SK-N-SH (cell line): Measurements from ENCODE around the gene FDXACB1.

Experiments
- CTCF ChIP-seq: fragments of 200-600 bp; sonication (generic); IDR thresholded peaks from 2 replicates; pipeline ENCODE4 v1.6.1; 2017; ENCODE audit warnings: antibody characterized with exemption, mild to moderate bottlenecking, moderate library complexity
- JUND ChIP-seq: IDR thresholded peaks from 2 replicates; pipeline ENCODE4 v1.4.0; 2012
- MAX ChIP-seq: IDR thresholded peaks from 2 replicates; pipeline ENCODE4 v1.4.0; 2012; ENCODE audit warnings: low read depth
- PBX3 ChIP-seq: IDR thresholded peaks from 2 replicates; pipeline ENCODE4; 2012
- POLR2AphosphoS5 ChIP-seq: IDR thresholded peaks from 2 replicates; pipeline ENCODE4 v1.6.1; 2012; ENCODE audit warnings: low read depth, low read length
- REST ChIP-seq: IDR thresholded peaks from 2 replicates; pipeline ENCODE4 v1.6.1; 2012; ENCODE audit warnings: mild to moderate bottlenecking, low read depth, low read length, moderate library complexity
- SMC3 ChIP-seq: IDR thresholded peaks from 2 replicates; pipeline ENCODE4 v1.6.1; 2012; ENCODE audit warnings: low read depth, low read length, improper control_type of control experiment
- TAF1 ChIP-seq: IDR thresholded peaks from 2 replicates; pipeline ENCODE4 v1.6.1; 2012; ENCODE audit warnings: low read depth, mild to moderate bottlenecking, low read length, moderate library complexity, borderline replicate concordance

GRCh38 chr11:111910676-111911562, 32.0 kb upstream of the FDXACB1 start:
- TF ChIP-seq SMC3 (no peak), CTCF (no peak), TAF1 (no peak), POLR2AphosphoS5 (no peak), REST (no peak), JUND (no peak), MAX (no peak), PBX3 (no peak)
